GM18861 (cell line): Measurements from ENCODE around the gene UNC50.

Experiments used
- ATAC-seq: cut with Tn5 transposase; IDR thresholded peaks from one replicate; pipeline ENCODE4 v1.9.1; 2021; ENCODE audit not compliant: unreplicated experiment

The UNC50 gene

DNA sequence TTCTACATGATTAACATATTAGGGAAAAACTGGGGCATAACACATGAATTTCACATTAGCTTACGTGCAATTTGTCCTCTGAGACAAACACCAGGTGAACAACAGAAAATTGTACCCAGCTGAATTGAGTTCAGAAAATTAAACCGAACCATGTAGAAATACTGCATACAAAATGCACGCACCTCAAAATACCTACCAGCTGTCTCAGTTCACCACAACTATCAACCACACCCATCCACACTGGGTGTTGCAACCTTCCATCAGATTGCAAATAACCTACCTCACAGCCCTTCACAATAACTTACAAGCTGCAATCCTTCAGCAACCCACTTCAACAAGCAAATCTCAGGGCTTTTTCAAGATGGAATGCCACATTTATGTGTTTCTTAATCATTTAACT is 55.9 kb downstream of the UNC50 start:
- ATAC-seq = no peak

DNA sequence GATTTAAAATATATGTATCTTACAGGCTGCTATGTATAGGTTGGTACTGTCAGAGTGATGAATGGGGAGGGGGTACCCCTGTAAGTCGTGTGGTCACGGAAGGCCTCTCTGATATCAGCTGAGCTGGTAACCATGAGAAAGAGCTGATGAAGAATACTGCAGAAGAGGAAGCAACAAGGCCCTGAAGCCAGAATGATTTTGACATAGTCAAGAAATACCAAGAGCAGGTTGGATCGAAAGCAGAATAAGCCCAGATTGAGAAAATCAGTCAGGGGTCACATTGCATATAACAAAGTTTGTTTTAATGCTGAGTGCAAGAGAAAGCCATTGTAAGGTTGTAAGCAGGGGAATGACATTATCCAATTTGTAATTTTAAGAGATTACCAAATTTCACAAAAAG is 57.3 kb downstream of the UNC50 start:
- ATAC-seq = no peak
